Activated CD8-positive, alpha-beta memory T cell treated with anti-CD3 and anti-CD28 coated beads for 36 hours (primary cell): ENCODE results near the gene RPTN. TPM values are rescaled to one million over a fixed set of nuclear protein-coding genes. Genes with fewer than 3 reads are reported as not detected.

Experiments used
- CTCF ChIA-PET: fragments of 350-600 bp; sonication (Branson Sonifier 250); formaldehyde crosslinking; loops from one replicate; lab custom pipeline; 2021; ENCODE audit warnings: antibody characterized with exemption; lab: Charles Lee
- POLR2A ChIA-PET: fragments of 350-600 bp; sonication (Branson Sonifier 250); formaldehyde crosslinking; loops from one replicate; lab custom pipeline; 2021; ENCODE audit warnings: antibody characterized with exemption; lab: Charles Lee
- total RNA-seq, 2 experiments: library from RNA; stranded (reverse); gene quantifications; one replicate each; pipeline ENCODE4 v1.2.3, GENCODE V29; 2021

The RPTN gene
- total RNA-seq, 2 experiments from 2014 or later, result not detected

GRCh38 chr1:152118915-152119314 is 40.1 kb downstream of the RPTN start:
- ChIA-PET CTCF (no interaction called here), POLR2A (no interaction called here)

DNA sequence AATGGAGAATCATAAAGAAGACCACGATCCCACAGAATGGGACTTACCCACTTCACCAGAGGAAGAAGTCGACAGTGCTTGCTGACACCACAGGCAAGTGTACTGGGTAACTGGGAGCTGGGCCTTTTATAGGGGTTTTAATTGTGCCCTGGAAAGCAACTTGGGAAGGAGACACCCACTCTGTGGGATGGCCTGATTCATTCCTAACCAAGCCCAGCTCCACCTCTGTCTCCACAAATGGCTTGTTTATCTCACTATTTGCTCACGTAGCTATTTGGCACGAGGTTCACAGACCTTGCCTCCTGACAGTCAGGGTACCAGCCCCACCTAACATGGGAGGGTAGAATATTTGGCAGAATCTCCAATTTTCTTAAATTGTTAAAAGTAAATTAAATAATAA is 43.7 kb downstream of the RPTN start, which contains the start of gene TCHH:
Gene TCHH, minus strand, starts transcription at position 101 of the 400 bp plus-strand sequence. CDS start 1,364 bp downstream, outside the sequence.
- ChIA-PET POLR2A (no interaction called here), CTCF (interaction anchor here (1.5 kb wide), 1 partner anchor 63 kb away, joined by 3 read pairs; no protein-coding TSS in a partner anchor)

GRCh38 chr1:152112885-152113432 is 46.1 kb downstream of the RPTN start:
- POLR2A ChIA-PET, result no interaction called here
- CTCF ChIA-PET, result interaction anchor here (1.2 kb wide), 1 partner anchor 72 kb away, joined by 5 read pairs; no protein-coding TSS in a partner anchor

GRCh38 chr1:152112101-152112884 is 46.7 kb downstream of the RPTN start:
- CTCF ChIA-PET, result interaction anchor here (1.2 to 1.4 kb wide), 2 partner anchors 72 to 77 kb away, joined by 4 to 5 read pairs; no protein-coding TSS in a partner anchor
- POLR2A ChIA-PET, result interaction anchor here (0.6 to 0.7 kb wide), 2 partner anchors 9 to 217 kb away, joined by 3 to 5 read pairs; no protein-coding TSS in a partner anchor

DNA sequence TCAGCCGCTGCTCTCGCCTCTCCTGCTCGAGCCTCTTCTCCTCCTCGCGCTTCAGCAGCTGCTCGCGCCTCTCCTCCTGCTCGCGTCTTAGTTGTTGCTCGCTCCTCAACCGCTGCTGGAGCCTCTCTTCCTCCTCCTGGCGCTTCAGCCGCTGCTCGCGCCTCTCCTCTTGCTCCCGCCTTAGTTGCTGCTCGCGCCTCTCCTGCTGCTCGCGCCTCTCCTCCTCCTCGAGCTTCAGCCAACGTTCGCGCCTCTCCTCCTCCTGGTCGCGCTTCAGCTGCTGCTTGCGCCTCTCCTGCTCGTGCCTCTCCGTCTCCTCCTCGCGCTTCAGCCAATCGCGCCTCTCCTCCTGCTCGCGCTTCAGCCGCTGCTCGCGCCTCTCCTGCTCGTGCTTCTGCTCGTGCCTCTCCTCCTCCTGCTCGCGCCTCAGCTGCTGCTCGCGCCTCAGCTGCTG is 47.5 kb downstream of the RPTN start:
- ChIA-PET CTCF (interaction anchor here (1.2 to 1.4 kb wide), 3 partner anchors 60 to 78 kb away, joined by 4 to 5 read pairs (median 4); no protein-coding TSS in a partner anchor), POLR2A (interaction anchor here (0.6 to 0.7 kb wide), 2 partner anchors 9 to 216 kb away, joined by 3 to 5 read pairs; no protein-coding TSS in a partner anchor)

DNA sequence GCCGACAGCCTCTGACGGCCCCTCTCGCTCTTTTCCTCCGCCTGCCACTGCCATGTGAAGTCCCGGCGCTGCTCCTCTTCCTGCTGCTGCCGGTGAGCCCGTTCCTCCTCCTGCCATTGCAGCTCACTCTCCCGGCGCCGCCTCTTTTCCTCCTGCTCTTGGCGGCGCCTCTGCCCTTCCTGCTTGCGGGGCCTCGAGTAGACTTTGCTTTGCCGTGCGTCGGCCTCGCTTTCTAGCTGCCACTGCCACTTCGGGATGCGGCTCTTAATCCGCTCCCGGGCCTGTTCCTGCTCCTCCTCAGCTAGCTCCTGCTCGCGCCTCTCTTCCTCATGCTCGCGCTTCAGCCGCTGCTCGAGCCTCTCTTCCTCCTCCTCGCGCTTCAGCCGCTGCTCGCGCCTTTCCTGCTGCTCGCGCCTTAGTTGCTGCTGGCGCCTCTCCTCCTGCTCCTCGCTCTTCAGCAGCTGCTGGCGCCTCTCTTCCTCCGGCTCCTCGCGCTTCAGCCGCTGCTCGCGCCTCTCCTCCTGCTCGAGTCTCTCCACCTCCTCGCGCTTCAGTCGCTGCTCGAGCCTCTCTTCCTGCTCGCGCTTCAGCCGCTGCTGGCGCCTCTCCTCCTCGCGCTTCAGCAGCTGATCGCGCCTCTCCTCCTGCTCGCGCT is 48.0 kb downstream of the RPTN start:
- ChIA-PET CTCF (interaction anchor here (0.9 to 1.4 kb wide), 3 partner anchors 13 to 78 kb away, joined by 3 to 4 read pairs (median 4); no protein-coding TSS in a partner anchor), POLR2A (no interaction called here)

DNA sequence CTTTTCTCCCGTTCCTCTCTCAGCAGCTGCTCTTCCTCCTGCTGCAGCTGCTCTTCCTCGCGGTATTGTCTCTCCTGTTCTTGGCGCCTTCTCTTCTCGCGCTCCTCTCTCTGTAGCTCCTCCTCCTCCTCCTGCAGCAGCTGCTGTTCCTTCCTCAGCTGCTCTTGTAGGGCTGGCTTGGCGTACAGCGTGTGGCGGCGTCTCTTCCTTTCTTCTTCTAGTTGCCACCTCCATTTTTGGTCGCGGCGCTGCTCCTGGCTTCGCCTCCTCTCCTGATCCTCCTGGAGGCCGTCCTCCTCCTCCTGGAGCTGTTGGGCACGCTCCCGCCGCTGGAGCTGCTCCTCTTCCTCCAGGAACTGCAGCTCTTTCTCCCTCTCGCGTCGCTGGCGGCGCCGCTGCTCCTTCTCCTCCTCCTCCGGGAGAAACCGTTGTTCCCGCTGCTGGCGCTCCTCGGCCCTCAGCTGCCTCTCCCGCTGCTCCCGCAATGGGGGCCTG is 48.6 kb downstream of the RPTN start:
- CTCF ChIA-PET, result interaction anchor here (0.9 to 1.3 kb wide), 2 partner anchors 14 to 59 kb away, joined by 3 to 4 read pairs; no protein-coding TSS in a partner anchor
- POLR2A ChIA-PET, result no interaction called here

DNA sequence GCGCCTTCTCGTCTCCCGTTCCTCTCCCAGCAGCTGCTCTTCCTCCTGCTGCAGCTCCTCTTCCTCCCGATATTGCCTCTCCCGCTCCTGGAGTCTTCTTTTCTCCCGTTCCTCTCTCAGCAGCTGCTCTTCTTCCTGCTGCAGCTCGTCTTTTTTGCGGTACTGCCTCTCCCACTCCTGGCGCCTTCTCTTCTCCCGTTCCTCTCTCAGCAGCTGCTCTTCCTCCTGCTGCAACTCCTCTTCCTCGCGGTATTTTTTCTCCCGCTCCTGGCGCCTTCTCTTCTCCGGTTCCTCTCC is 49.1 kb downstream of the RPTN start:
- ChIA-PET POLR2A (no interaction called here), CTCF (no interaction called here)

DNA sequence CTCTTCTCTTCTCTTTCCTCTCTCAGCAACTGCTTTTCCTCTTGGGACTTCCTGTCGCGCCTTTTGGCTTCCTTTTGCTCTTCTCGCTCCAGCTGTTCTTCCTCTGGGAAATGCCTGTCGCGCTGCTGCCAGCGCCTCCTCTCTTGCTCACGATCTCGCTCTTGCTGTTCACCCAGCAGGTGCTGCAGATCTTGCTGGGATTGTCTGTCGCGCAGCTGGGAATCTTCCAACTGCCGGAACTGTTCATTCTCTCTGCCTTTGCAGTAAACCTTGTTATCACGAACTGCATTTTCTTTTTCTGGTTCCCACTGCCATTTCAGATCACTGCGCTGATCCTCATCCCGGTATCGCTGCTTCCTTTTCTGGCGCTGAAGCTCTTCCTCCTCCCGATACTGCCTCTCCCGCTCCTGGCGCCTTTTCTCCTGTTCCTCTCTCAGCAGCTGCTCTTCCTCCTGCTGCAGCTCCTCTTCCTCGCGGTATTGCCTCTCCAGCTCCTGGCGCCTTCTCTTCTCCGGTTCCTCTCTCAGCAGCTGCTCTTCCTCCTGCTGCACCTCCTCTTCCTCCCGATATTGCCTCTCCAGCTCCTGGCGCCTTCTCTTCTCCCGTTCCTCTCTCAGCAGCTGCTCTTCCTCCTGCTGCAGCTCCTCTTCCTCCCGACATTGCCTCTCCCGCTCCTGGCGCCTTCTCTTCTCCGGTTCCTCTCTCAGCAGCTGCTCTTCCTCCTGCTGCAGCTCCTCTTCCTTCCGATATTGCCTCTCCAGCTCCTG is 49.6 kb downstream of the RPTN start:
- ChIA-PET CTCF (no interaction called here), POLR2A (interaction anchor here (0.9 kb wide), 1 partner anchor 72 kb away, joined by 3 read pairs; no protein-coding TSS in a partner anchor)

GRCh38 chr1:152108882-152109222 is 50.2 kb downstream of the RPTN start:
- ChIA-PET CTCF (no interaction called here), POLR2A (interaction anchor here (0.9 kb wide), 1 partner anchor 72 kb away, joined by 3 read pairs; no protein-coding TSS in a partner anchor)

DNA sequence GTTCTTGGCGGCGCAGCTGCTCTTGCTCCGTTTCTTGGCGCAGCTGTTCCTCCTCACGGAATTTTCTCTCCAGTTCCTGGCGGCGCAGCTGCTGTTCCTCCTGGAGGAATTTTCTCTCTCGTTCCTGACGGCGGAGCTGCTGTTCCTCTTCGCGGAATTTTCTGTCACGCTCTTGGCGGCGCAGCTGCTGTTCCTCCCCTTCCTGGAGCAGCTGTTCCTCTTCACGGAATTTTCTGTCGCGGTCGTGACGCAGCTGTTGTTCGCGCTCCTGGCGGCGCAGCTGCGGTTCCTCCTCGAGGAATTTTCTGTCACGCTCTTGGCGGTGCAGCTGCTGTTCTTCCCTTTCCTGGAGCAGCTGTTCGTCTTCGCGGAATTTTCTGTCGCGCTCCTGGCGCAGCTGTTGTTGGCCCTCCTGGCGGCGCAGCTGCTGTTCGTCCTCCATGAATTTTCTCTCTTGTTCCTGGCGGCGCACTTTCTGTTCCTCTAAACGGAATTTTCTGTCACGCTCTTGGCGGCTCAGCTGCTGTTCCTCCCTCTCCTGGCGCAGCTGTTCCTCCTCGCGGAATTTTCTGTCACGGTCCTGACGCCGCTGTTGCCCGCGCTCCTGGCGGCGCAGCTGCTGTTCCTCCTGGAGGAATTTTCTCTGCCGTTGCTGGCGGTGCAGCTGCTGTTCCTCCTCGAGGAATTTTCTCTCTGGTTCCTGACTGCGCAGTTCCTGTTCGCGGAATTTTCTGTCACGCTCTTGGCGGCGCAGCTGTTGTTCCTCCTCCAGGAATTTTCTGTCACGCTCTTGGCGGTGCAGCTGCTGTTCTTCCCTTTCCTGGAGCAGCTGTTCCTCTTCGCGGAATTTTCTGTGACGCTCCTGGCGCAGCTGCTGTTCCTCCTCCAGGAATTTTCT is 50.8 kb downstream of the RPTN start:
- POLR2A ChIA-PET, result no interaction called here
- CTCF ChIA-PET, result interaction anchor here (1.2 kb wide), 1 partner anchor 77 kb away, joined by 3 read pairs; no protein-coding TSS in a partner anchor

- ChIA-PET POLR2A (no interaction called here), CTCF (interaction anchor here (1.2 kb wide), 1 partner anchor 78 kb away, joined by 3 read pairs; no protein-coding TSS in a partner anchor)
Measured at GRCh38 chr1:152107031-152107983, 51.7 kb downstream of the RPTN start.

- CTCF ChIA-PET, result no interaction called here
Measured at GRCh38 chr1:152104854-152105253, 54.2 kb downstream of the RPTN start.

More at GRCh38 chr1:152104854-152105253, 54.2 kb downstream of the RPTN start:
- POLR2A ChIA-PET, result no interaction called here
